Activated CD8-positive, alpha-beta memory T cell treated with anti-CD3 and anti-CD28 coated beads, Interleukin-2, amount 50 U/mL, for 4 hours (primary cell): Measurements from ENCODE around the gene OR5K3.
"Not testable (repeated sequence)": the region's sequence is repeated elsewhere in the genome, so short reads cannot be mapped to it uniquely, and the experiment has no call there.

ENCODE experiments used
- DNase-seq: peaks from one replicate; pipeline ENCODE4 v3.0.0-alpha.2; 2020

OR5K3 gene

GRCh38 chr3:98390366-98390765, at the start of gene OR5K3:
Gene OR5K3 (plus strand): TSS chr3:98390666. CDS start chr3:98390666, 0 bp downstream.
- no peak for DNase-seq

DNA sequence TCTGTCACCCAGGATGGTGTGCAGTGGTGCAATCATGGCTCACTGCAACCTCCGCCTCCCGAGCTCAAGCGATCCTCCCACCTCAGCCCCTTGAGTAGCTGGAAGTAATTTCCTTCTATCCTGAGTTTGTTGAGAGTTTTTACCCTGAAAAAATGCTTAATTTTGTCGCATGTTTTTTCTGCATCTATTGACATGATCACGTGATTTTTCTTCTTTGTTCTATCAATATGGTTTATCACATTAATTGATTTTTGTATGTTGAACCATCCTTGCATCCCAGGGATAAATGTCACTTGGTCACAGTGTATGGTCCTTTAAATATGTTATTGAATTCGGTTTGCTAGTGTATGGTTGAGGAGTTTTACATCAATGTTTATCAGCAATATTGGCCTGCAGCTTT, 48.7 kb upstream of the OR5K3 start:
- DNase-seq = no peak

DNA sequence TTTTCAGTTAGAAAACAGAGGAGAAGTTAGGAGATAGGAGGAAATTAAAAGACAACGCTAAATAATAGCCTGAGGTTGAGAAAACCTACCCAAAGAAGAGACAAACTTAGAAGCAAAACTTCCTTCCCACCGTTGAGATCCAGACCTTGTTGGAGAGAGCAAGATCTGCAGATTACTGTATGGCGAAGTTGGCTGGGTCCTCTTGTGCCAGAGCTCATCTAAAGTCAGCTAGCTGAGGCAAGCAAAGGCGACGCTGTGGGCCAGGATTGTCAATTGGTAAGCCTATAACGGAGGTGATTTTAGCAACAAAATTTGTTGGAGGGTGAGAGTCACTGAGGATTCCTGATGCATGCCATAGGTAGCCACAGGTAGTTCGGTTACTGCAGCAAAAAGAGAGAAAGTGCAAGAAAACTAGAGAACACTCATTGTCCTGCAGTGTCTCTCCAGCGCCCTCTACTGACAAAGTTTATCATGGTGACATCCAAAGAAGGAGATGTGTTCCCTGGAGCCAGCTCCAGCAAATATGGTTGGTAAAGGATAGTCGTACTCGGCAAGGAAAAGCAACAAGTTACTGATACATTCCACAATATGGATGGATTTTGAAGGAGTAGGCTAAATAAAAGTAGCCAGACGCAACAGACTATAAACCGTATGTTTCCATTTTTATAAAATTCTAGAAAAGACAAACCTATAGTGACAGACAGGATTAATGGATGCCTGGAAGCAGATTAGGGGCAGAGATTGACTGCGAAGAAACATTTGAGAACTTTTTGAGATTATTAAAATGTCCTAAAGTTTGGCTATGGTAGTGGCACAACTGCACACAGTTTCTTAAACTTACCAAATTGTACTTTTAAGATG, 46.6 kb upstream of the OR5K3 start:
- DNase-seq = no peak

- DNase-seq = no peak
Measured at GRCh38 chr3:98350082-98350481, 40.4 kb upstream of the OR5K3 start.

DNA sequence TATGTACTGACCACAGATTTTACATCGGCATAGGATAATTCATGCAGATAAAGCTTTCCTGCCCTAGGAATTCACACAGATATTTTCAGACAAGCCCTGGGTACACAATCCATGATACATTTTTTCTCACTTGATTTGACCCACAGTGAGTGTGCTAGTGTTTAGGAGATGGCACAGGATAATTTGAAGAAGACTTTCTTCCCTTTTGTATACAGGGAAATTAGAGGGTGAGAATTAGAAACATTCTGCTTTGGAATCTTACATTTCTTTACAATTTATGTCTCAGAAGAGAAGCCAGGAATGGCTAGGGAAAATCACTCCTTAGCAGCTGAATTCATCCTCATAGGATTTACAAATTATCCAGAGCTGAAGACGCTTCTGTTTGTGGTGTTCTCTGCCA, 36.9 kb upstream of the OR5K3 start, which contains the start of gene OR5K4:
Gene OR5K4 (plus strand): TSS at position 301 of the 400 bp plus-strand sequence. CDS start 0 bp downstream, at position 301.
- no peak for DNase-seq

DNA sequence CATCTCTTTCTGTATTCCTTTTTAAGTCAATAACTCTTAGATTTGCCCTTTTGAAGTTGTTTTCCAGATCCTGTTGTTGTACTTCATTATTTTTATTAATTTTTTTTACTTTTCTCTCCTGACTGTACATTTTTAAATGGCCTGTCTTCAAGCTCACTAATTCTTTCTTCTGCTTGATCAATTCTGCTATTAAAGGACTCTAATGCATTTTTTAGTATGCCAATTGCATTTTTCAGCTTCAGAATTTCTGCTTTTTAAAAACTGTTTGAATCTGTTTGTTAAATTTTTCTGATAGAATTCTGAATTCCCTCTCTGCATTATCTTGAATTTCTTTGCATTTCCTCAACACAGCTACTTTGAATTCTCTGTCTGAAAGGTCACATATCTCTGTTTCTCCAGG, 31.2 kb upstream of the OR5K3 start:
- DNase-seq = no peak

GRCh38 chr3:98359993-98360675, 30.3 kb upstream of the OR5K3 start:
- DNase-seq = no peak

- DNase-seq = no peak
Measured at GRCh38 chr3:98360681-98361080, 29.8 kb upstream of the OR5K3 start.

- DNase-seq = no peak
Measured at GRCh38 chr3:98361289-98361688, 29.2 kb upstream of the OR5K3 start.

DNA sequence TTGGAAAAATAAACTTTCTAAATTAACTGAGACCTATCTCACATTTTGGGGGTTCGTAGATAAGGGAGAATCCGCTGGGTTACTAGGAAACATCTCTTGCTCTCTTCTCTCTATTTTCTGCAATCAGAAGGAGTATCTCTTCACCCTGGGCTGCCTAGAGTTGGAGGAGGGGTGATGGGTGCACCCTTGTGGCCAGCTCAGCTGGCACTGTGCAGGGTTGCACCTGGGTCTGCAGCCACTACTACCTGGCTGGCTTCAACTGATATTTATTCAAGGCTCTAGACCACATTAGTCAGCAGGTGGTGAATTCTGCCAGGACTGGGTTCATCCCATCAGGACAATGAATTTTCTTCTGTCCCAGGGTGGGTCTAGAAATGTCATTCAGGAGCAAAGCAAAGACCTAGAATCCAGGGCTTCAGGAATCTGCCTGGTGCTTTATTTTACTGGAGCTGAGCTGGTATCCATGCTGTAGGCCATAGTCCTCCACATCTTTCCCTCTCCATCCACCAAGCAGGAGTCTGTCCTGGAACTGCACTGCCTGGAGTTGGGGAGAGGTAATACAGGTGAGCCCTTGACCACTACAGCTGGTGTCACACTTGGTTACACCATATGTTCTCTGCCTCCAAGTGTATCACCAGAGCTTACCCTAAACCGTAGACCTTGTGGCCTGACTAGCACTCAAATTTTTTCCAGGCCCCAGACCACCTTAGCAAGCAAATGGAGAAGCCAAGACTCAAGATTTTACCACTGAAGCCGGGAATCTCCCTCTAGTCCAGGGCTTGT, 22.8 kb upstream of the OR5K3 start:
- DNase-seq = no peak

DNA sequence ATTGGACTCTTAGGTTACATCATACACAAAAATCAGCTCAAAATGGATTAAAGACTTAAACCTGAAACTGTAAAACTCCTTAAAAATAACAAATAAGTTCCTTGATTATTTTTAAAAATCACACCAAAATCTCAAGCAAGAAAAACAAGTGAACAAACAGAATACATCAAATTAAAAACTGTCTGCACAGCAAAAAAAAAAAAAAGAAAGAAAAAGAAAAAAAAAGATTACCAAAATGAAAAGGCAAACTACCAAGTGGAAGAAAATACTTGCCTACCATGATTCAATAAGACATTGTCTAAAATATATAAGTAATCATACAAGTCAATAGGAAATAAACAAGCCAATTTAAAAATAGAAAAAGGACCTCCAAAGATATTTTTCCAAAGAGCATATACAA, 19.3 kb upstream of the OR5K3 start:
- DNase-seq = no peak

GRCh38 chr3:98371853-98372252, 18.6 kb upstream of the OR5K3 start:
- no peak for DNase-seq

DNA sequence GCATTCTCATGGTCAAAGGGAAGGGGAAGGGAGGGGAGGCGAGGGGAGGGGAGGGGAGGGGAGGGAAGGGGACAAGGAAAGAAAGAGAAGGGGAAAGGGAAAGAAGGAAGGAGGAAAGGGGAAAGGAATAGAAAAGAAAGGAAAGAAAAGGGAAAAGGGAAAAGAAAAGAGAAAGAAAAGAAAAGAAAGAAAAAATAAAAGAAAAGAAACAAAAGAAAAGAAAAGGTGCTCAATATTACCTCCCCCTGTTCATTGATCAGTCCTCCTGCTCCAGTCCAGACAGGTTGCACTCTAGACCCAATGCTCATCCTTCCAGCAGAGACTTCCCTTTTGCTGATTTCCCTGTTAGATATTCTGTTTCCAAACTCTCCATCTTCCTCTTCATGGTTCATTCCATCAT, 18.0 kb upstream of the OR5K3 start:
- DNase-seq = no peak

- no peak for DNase-seq
Measured at GRCh38 chr3:98376631-98377030, 13.8 kb upstream of the OR5K3 start.

DNA sequence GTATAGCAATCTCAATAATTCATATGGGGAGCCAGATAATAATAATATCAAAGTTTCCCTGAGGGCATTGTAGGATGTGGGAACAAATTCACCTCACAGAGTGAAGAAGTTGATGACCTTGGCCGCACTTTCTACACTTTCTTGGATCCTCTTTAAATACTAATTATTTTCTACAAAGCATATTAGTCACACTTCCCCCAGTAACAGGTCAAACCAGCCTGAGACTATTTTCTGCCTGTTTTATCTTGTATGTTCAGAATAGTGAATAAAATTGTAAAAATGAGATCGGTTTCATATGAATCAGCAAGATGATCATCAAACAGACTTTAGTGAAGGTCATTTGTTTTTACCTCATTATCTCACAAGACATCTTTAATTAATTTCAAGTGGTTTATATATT, 2.3 kb upstream of the OR5K3 start:
- no peak for DNase-seq

- DNase-seq = no peak
Measured at GRCh38 chr3:98395101-98395500, 4.6 kb downstream of the OR5K3 start.

GRCh38 chr3:98396482-98396881, 6.0 kb downstream of the OR5K3 start:
- not testable (repeated sequence) for DNase-seq

DNA sequence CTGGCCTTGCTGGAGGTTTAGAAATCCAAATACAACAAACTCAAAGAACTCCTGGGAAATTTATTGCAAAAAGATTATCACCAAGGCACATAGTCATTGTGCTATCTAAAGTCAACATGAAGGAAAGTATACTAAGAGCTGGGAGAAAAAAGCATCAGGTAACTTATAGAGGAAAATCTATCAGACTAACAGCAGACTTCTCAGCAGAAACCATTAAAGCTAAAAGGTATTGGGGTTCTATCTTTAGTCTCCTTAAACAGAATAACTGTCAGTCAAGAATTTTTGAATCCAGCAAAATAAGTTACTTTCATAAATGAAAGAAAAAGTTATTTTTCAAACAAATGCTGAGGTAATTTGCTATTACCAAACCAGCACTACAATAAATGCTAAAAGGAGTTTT, 8.0 kb downstream of the OR5K3 start:
- no peak for DNase-seq

GRCh38 chr3:98402507-98402906, 12.0 kb downstream of the OR5K3 start:
- no peak for DNase-seq

DNA sequence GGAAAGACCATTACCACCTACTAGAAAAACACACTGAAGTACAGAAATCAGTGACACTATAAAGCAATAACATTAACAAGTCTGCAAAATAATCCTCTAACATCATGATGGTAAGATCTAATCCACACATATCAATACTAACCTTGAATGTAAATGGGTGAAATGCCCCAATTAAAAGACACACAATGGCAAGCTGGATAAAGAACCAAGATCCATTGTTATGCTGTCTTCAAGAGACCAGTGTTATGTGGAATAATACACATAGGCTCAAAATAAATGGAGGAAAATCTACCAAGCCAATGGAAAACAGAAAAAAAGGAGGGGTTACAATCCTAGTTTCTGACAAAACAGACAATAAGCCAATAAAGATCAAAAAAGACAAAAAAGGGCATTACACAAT, 13.5 kb downstream of the OR5K3 start:
- no peak for DNase-seq

- DNase-seq = no peak
Measured at GRCh38 chr3:98406034-98406433, 15.6 kb downstream of the OR5K3 start.

DNA sequence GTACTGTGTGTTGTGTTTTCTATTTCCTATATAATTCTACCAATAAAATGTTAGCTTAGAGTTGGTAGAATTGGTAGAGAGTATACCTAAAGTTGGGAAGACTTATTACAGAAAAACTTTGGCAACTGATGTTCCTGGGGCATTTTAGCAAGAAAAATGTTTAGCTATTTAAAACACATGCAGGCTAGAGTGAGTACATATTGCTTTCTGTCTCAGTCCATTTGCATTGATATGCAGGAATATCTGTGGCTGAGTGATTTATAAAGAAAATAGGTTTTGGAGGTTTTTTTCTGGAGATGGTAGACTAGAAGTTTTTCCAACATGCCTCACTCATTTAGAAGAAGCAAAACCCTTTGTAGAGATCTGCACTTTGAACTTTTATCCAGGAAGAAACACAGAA, 42.1 kb downstream of the OR5K3 start:
- no peak for DNase-seq

GRCh38 chr3:98433764-98434163, 43.3 kb downstream of the OR5K3 start:
- no peak for DNase-seq

DNA sequence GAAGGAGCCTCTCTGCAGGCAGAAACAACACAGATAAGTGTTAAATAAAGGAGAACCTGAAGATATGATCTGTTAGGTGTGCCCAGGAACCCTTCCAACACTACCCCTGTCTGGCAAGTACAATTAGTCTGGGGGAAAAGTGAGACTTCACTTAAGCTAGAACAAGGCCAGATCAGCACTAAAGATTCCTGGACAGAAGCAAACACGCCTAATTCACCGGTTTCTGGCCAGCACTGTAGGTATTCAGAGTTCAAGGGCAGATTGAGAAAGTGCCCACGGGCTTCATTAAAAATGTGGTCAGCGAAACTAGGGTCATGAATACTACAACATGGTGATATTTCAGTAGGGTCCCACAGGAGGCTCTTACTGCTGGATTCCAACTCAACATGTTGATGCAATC, 43.9 kb downstream of the OR5K3 start:
- no peak for DNase-seq
